Neural cell (in vitro differentiated cells): ENCODE data around the gene COG7.

Experiments used
- EP300 ChIP-seq: fragments of 450-650 bp; conservative IDR thresholded peaks from 2 replicates; pipeline ENCODE4 v1.6.1; 2014; ENCODE audit warnings: antibody characterized with exemption, mild to moderate bottlenecking, moderate library complexity; ENCODE audit not compliant: poor library complexity, severe bottlenecking
- MXI1 ChIP-seq: fragments of 450-650 bp; conservative IDR thresholded peaks from 2 replicates; pipeline ENCODE4 v1.6.1; 2014; ENCODE audit warnings: antibody characterized with exemption, mild to moderate bottlenecking; ENCODE audit not compliant: poor library complexity, severe bottlenecking
- POLR2AphosphoS5 ChIP-seq: IDR thresholded peaks from 2 replicates; pipeline ENCODE4 v1.6.1; 2012
- RAD21 ChIP-seq: fragments of 450-650 bp; conservative IDR thresholded peaks from 2 replicates; pipeline ENCODE4 v1.6.1; 2014; ENCODE audit warnings: antibody characterized with exemption, mild to moderate bottlenecking, moderate library complexity
- SMC3 ChIP-seq: fragments of 450-650 bp; conservative IDR thresholded peaks from 2 replicates; pipeline ENCODE4 v1.6.1; 2014; ENCODE audit warnings: antibody characterized with exemption, mild to moderate bottlenecking, moderate library complexity; ENCODE audit not compliant: poor library complexity
- TAF1 ChIP-seq: IDR thresholded peaks from 2 replicates; pipeline ENCODE4 v1.6.1; 2012; ENCODE audit warnings: low read depth
- TF ChIP-seq, protein P1 (sequence below): fragments of 450-650 bp; IDR thresholded peaks from 2 replicates; pipeline ENCODE4 v1.5.1; 2014; ENCODE audit warnings: antibody characterized with exemption, mild to moderate bottlenecking, moderate library complexity; ENCODE audit not compliant: poor library complexity, severe bottlenecking

DNA sequence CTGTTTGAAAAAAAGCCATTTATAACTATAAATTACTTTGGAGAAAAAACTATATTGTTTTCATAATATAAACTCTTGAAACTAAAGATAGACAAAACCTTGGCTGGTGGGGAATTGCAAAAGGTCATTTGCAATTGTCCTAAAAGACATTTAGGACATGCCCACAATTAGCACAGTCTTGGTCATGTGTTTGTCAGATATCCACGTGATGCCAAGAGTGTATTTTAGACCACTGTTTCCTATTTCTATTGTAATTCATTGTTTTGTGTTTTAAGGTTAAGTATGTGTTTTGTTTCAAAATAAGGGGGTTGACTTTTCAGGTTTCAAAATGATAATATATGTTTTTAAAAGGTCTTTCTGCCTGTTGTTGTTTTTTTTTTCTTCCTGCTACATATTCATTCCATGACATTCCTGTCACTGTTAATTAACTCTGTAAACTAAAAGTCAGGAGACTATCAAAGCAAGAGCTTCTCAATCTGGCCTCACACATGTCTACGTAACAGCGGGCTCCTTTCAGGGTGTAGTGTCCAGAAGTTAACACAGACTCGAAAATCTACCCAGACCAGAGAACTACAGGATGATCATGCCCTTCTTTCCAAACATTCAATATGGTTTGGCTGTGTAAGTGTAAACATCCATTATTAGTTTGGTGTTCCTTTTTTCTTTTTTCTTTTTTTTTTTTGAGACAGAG lies 58.7 kb downstream of the COG7 start:
- TF ChIP-seq TAF1 (no peak), SMC3 (no peak), POLR2AphosphoS5 (no peak), EP300 (no peak), MXI1 (no peak), RAD21 (no peak)
- TF ChIP-seq, protein P1, sequence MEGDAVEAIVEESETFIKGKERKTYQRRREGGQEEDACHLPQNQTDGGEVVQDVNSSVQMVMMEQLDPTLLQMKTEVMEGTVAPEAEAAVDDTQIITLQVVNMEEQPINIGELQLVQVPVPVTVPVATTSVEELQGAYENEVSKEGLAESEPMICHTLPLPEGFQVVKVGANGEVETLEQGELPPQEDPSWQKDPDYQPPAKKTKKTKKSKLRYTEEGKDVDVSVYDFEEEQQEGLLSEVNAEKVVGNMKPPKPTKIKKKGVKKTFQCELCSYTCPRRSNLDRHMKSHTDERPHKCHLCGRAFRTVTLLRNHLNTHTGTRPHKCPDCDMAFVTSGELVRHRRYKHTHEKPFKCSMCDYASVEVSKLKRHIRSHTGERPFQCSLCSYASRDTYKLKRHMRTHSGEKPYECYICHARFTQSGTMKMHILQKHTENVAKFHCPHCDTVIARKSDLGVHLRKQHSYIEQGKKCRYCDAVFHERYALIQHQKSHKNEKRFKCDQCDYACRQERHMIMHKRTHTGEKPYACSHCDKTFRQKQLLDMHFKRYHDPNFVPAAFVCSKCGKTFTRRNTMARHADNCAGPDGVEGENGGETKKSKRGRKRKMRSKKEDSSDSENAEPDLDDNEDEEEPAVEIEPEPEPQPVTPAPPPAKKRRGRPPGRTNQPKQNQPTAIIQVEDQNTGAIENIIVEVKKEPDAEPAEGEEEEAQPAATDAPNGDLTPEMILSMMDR, result no peak
